ENCODE results near the gene WHRN.

Gene WHRN

DNA sequence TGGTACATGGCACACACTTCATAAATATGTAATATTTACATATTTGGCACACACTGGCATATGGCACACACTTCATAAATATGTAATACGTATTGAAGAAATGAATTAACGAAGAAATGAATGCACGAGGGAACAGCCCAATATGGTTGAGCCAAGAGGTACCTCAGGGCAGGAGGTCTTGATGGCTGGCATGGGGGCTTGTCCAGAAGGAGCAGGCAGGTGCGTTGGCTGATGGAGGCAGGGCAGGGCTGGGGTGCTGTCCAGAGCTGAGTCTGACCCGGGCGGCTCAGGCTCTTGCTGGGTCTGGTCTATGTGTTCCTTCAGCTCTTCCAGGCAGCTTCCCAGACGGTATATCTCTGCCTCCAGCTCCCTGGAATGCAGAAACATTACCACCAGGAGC, 143.7 kb downstream of the WHRN start:
- ChIA-PET POLR2A (interaction anchor here (0.7 kb wide), 1 partner anchor 29 kb away, joined by 3 read pairs; no protein-coding TSS in a partner anchor), CTCF (interaction anchor here (1.0 kb wide), 1 partner anchor 12 kb away, joined by 3 read pairs; no protein-coding TSS in a partner anchor)
- no peak for TF ChIP-seq CTCF (IDR thresholded peaks at IDR 0.05; ENCODE audit: control extremely low read depth, extremely low read depth, low read depth, missing control alignments)
- no peak for DNase-seq (ENCODE audit: extremely low spot score)

DNA sequence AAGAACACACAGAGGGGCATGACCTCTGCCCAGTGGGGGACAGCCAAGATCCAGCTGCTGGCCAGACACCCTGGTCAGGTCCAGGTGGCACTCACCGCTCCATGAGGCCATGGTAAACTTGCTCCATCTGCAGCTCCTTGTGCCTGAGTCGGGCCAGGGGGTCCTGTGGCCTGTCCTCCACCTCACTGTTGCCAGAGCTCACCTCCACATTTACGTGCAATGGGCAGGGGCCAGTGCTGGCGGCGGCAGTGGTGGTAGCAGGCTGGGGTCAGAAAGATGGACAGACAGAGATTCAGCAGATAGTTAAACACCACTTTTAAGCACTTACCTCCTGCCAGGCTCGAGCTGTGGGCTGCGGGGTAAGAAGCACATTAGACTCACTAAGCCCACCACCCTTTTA, 145.5 kb downstream of the WHRN start:
- POLR2A ChIA-PET = no interaction called here
- DNase-seq (ENCODE audit: extremely low spot score) = no peak
- CTCF ChIA-PET = interaction anchor here (1.5 kb wide), 1 partner anchor 46 kb away, joined by 3 read pairs; no protein-coding TSS in a partner anchor

GRCh38 chr9:114357911-114358328, 147.4 kb downstream of the WHRN start:
- TF ChIP-seq CTCF (IDR thresholded peaks at IDR 0.05; ENCODE audit: control extremely low read depth, extremely low read depth, low read depth, missing control alignments) = no peak
- CTCF ChIA-PET = no interaction called here
- no peak for DNase-seq (ENCODE audit: extremely low spot score)
- POLR2A ChIA-PET = no interaction called here

More for the DNA sequence above, 145.5 kb downstream of the WHRN start:
- no peak for TF ChIP-seq CTCF (IDR thresholded peaks at IDR 0.05; ENCODE audit: control extremely low read depth, extremely low read depth, low read depth, missing control alignments)

DNA sequence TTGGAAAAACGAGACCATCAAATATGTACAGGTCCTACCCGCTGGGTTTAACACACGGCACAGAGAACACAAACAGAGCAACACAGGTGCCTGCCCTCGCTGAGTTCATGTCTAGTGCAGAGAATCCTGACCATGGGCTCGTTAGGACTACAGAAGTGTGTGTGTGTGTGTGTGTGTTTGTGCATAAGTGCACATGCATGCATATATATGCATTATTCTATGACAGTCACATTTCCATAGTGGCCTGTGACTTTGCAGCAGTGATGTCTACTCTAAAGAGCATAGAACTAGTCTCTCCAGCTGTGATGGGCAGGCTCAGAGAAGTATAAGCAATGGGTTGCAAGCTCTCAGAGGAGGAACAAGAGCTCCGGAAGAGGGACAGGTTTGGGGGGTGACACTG, 147.9 kb downstream of the WHRN start:
- TF ChIP-seq CTCF (IDR thresholded peaks at IDR 0.05; ENCODE audit: control extremely low read depth, extremely low read depth, low read depth, missing control alignments) = no peak
- ChIA-PET CTCF (no interaction called here), POLR2A (no interaction called here)
- DNase-seq (ENCODE audit: extremely low spot score) = no peak

DNA sequence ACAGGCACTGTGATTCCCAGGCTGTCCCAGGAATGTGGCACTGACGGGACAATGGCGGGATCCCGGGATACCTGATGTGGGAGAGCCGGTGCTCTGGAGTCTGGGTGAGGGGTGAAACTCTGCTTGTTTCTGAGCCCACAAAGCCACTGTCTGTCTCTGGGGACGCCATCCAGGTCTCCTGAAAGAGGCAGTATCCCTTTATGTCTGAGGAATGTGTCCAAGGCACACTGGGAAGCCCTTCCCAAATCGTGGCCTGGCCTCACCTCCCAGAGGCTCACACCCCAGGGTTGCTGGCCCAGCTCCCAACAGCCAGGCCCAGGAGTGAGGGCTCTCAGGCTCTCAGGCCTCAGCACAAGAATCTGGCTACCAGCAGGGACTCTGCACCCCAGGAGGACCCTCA, 148.5 kb downstream of the WHRN start:
- ChIA-PET CTCF (interaction anchor here (1.0 to 2.0 kb wide), 4 partner anchors 8 to 13 kb away, joined by 3 to 5 read pairs (median 4); no protein-coding TSS in a partner anchor), POLR2A (no interaction called here)
- DNase-seq (ENCODE audit: extremely low spot score) = no peak
- TF ChIP-seq CTCF (IDR thresholded peaks at IDR 0.05; ENCODE audit: control extremely low read depth, extremely low read depth, low read depth, missing control alignments) = no peak

DNA sequence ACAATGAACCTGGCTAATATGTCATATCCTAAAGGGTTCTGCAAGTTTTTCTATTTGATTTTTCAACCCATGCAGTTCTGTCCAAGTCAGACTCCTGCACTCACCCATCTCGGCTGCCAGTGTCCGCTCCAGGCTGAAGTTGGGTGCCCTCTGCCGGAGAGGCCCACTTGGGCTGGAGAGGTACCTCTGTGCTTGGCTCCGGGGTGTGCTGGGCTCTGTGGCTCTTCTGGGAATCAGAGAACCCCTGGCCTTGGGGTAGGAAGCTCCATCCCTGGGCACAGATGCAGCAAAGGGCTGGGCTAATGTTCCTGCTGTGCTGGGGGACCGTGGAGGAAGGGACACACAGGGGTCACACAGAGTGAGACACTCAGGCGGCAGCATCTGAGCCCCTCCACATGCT, 149.5 kb downstream of the WHRN start:
- TF ChIP-seq CTCF (IDR thresholded peaks at IDR 0.05; ENCODE audit: control extremely low read depth, extremely low read depth, low read depth, missing control alignments) = no peak
- ChIA-PET POLR2A (no interaction called here), CTCF (interaction anchor here (1.0 to 2.0 kb wide), 4 partner anchors 8 to 12 kb away, joined by 3 to 5 read pairs (median 4); no protein-coding TSS in a partner anchor)
- DNase-seq (ENCODE audit: extremely low spot score) = no peak

Data from GM10248 (cell line).